HCT116 (cell line): ENCODE measurements around the gene DOCK9. TPM values are rescaled to one million over a fixed set of nuclear protein-coding genes. Genes with fewer than 3 reads are reported as not detected.

ENCODE experiments used
- ATAC-seq: fragments of 200-7000 bp; cut with Tn5 transposase; 2 replicates; pipeline ENCODE4 v1.9.1; 2020; ENCODE audit warnings: mild to moderate bottlenecking, moderate library complexity
- BruUV-seq: library from RNA; stranded (reverse); fragments of 400-500 nt; replicated peaks from 2 replicates; lab custom pipeline; 2021; lab: Mats Ljungman, UMichigan
- CTCF ChIA-PET: fragments of 300-600 bp; sonication (Branson Sonifier 250); formaldehyde crosslinking; loops from one replicate; lab custom pipeline; 2021; ENCODE audit warnings: antibody characterized with exemption; lab: Charles Lee
- POLR2A ChIA-PET: fragments of 300-600, 350-600 bp; sonication (Branson Sonifier 250); formaldehyde crosslinking; loops from one replicate; lab custom pipeline; 2021; ENCODE audit warnings: antibody characterized with exemption; lab: Charles Lee
- RAD21 ChIA-PET, 2 experiments: fragments of 300-600 bp; sonication (Branson Sonifier 250); formaldehyde crosslinking; loops; one replicate each; lab custom pipeline; 2023; ENCODE audit warnings: low total read pairs in 2 of 2; ENCODE audit not compliant: uncharacterized antibody in 2 of 2, unreplicated experiment in 2 of 2, low non-redundant PET in 1 of 2; lab: Charles Lee
- DNase-seq: peaks from one replicate; pipeline ENCODE4 v3.0.0-alpha.2; 2010; ENCODE audit warnings: low read depth, low spot score
- H2AFZ ChIP-seq: fragments of 200-600 bp; shearing (Covaris generic), sonication (generic); 2 replicates; pipeline ENCODE4 v1.6.1; 2017; ENCODE audit warnings: low read depth, mixed run types, mixed read lengths, antibody characterized with exemption, low read length; ENCODE audit not compliant: poor library complexity, severe bottlenecking
- H3K27ac ChIP-seq: 2 replicates; pipeline ENCODE4 v1.5.1; 2012; ENCODE audit warnings: low read depth, low read length
- H3K27me3 ChIP-seq: fragments of 200-600 bp; sonication (generic); 2 replicates; pipeline ENCODE4 v1.6.1; 2016; ENCODE audit warnings: mixed run types, low read length, mixed read lengths; ENCODE audit not compliant: insufficient read depth
- H3K36me3 ChIP-seq, 2 experiments: fragments of 200-500 bp in 1 of 2; fragments of 200-600 bp in 1 of 2; sonication (Bioruptor generic) in 1 of 2; sonication (generic) in 1 of 2; 2 replicates each; pipeline versions ENCODE4 v1.5.1 to v1.6.1; 2014 to 2016; ENCODE audit warnings: low read length in 2 of 2, inconsistent platforms in 1 of 2, mixed read lengths in 1 of 2, mixed run types in 1 of 2; ENCODE audit not compliant: insufficient read depth in 2 of 2, control insufficient read depth in 1 of 2
- H3K4me1 ChIP-seq, 2 experiments: fragments of 200-600 bp in 1 of 2; sonication (generic) in 1 of 2; 2 replicates each; pipeline versions ENCODE4 v1.5.1 to v1.6.1; 2012 to 2017; ENCODE audit warnings: low read length in 2 of 2, inconsistent platforms in 1 of 2, mild to moderate bottlenecking in 1 of 2, mixed read lengths in 1 of 2, mixed run types in 1 of 2, moderate library complexity in 1 of 2; ENCODE audit not compliant: insufficient read depth in 2 of 2, control insufficient read depth in 1 of 2
- H3K4me2 ChIP-seq: fragments of 200-600 bp; sonication (generic); 2 replicates; pipeline ENCODE4 v1.6.1; 2017; ENCODE audit warnings: mixed run types, low read length, mixed read lengths
- H3K4me3 ChIP-seq, 2 experiments: fragments of 200-600 bp in 1 of 2; sonication (generic) in 1 of 2; replicated peaks in 1 of 2; 2 replicates each; pipeline ENCODE4 v1.5.1; 2011 to 2016; ENCODE audit warnings: low read length in 2 of 2, control low read depth in 1 of 2, low read depth in 1 of 2, mild to moderate bottlenecking in 1 of 2, mixed read lengths in 1 of 2, mixed run types in 1 of 2
- H3K79me2 ChIP-seq: fragments of 200-600 bp; sonication (generic); 2 replicates; pipeline ENCODE4 v1.6.1; 2017; ENCODE audit warnings: mild to moderate bottlenecking, mixed run types, low read length, moderate library complexity, mixed read lengths; ENCODE audit not compliant: insufficient read depth
- H3K9ac ChIP-seq: fragments of 200-600 bp; sonication (generic); 2 replicates; pipeline ENCODE4 v1.6.1; 2016; ENCODE audit warnings: low read length, mixed read lengths
- H3K9me2 ChIP-seq: fragments of 200-600 bp; sonication (generic), shearing (Covaris generic); 2 replicates; pipeline ENCODE4 v1.6.1; 2017; ENCODE audit warnings: mixed run types, mild to moderate bottlenecking, moderate library complexity; ENCODE audit not compliant: insufficient read depth
- H3K9me3 ChIP-seq, 2 experiments: fragments of 200-500 bp in 1 of 2; fragments of 200-600 bp in 1 of 2; sonication (Bioruptor generic) in 1 of 2; sonication (generic) in 1 of 2; 2 replicates each; pipeline ENCODE4 v1.6.1; 2014 to 2017; ENCODE audit warnings: low read length in 2 of 2, mixed read lengths in 2 of 2, inconsistent platforms in 1 of 2, low read depth in 1 of 2, mild to moderate bottlenecking in 1 of 2, mixed run types in 1 of 2, moderate library complexity in 1 of 2; ENCODE audit not compliant: control insufficient read depth in 1 of 2, insufficient read depth in 1 of 2
- H4K20me1 ChIP-seq: fragments of 200-600 bp; sonication (generic), shearing (Covaris generic); 2 replicates; pipeline ENCODE4 v1.6.1; 2017; ENCODE audit warnings: mixed run types, mild to moderate bottlenecking, moderate library complexity; ENCODE audit not compliant: insufficient read depth
- EGR1 ChIP-seq: IDR thresholded peaks from 2 replicates; pipeline ENCODE4 v1.6.1; 2012; ENCODE audit warnings: low read depth
- EZH2 ChIP-seq: fragments of 200-600 bp; sonication (generic); IDR thresholded peaks from 2 replicates; pipeline ENCODE4 v1.6.1; 2017; ENCODE audit warnings: antibody characterized with exemption, mixed run types
- EZH2phosphoT487 ChIP-seq: fragments of 200-600 bp; IDR thresholded peaks from 2 replicates; pipeline ENCODE4 v1.6.1; 2018; ENCODE audit warnings: antibody characterized with exemption, borderline replicate concordance
- JUND ChIP-seq: IDR thresholded peaks from 2 replicates; pipeline ENCODE4 v1.6.1; 2012
- SP1 ChIP-seq: IDR thresholded peaks from 2 replicates; pipeline ENCODE4 v1.6.1; 2012; ENCODE audit warnings: low read depth
- TCF7L2 ChIP-seq: IDR thresholded peaks from 2 replicates; pipeline ENCODE4 v1.7.0; 2011; ENCODE audit warnings: borderline replicate concordance, inconsistent platforms; ENCODE audit not compliant: insufficient read depth, insufficient read length; ENCODE audit errors: extremely low read depth
- ZFX ChIP-seq: fragments of 450-650 bp; IDR thresholded peaks from 2 replicates; pipeline ENCODE4 v1.6.1; 2017
- intact Hi-C: fragments of 100-400 bp; cut with micrococcal nuclease; formaldehyde crosslinking; loops from 2 replicates; pipeline ENCODE4 v1.10.0; 2022
- total RNA-seq: library from RNA; stranded (reverse); gene quantifications from one replicate; pipeline ENCODE4 v1.2.1, GENCODE V29; 2021; ENCODE audit not compliant: unreplicated experiment
- TF ChIP-seq, protein P1 (sequence below): IDR thresholded peaks from 2 replicates; pipeline ENCODE4 v1.6.1; 2012
- TF ChIP-seq, protein P2 (sequence below): IDR thresholded peaks from 2 replicates; pipeline ENCODE4 v1.6.1; 2012
- TF ChIP-seq, protein P3 (sequence below): IDR thresholded peaks from 2 replicates; pipeline ENCODE4 v1.6.1; 2012; ENCODE audit warnings: low read depth

Gene DOCK9
- total RNA-seq, 1 experiment from 2014 or later, result 58.8 TPM

- DNase-seq, result no peak
- Histone ChIP-seq H2AFZ (no peak overlapping the region), H3K27ac (no peak overlapping the region), H3K9ac (no peak overlapping the region), H3K4me3 (no peak overlapping the region), H3K79me2 (no peaks in the 10 kb centered on the region), H3K27me3 (no peaks in the 10 kb centered on the region), H3K36me3 (no peaks in the 10 kb centered on the region), H3K9me3 (no peaks in the 10 kb centered on the region), H3K4me2 (no peak overlapping the region), H3K4me1 (peaks cover 6 to 16% of the 10 kb centered on the region in 2 experiments), H4K20me1 (no peaks in the 10 kb centered on the region; the same call in 1 of the 2 replicates), H3K9me2 (no peaks in the 10 kb centered on the region)
- ChIA-PET CTCF (no interaction called here), POLR2A (no interaction called here)
- intact Hi-C loops, result no loop called here
- no peak for TF ChIP-seq JUND
- TF ChIP-seq, protein P1, sequence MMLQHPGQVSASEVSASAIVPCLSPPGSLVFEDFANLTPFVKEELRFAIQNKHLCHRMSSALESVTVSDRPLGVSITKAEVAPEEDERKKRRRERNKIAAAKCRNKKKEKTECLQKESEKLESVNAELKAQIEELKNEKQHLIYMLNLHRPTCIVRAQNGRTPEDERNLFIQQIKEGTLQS, result no peak
- no peak for TF ChIP-seq TCF7L2
- no peak for TF ChIP-seq EGR1
- TF ChIP-seq SP1, result no peak
- TF ChIP-seq EZH2, result no peak
- no peak for TF ChIP-seq ZFX
- TF ChIP-seq EZH2phosphoT487, result no peak
- TF ChIP-seq, protein P2, sequence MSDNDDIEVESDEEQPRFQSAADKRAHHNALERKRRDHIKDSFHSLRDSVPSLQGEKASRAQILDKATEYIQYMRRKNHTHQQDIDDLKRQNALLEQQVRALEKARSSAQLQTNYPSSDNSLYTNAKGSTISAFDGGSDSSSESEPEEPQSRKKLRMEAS, result no peak
- TF ChIP-seq, protein P3, sequence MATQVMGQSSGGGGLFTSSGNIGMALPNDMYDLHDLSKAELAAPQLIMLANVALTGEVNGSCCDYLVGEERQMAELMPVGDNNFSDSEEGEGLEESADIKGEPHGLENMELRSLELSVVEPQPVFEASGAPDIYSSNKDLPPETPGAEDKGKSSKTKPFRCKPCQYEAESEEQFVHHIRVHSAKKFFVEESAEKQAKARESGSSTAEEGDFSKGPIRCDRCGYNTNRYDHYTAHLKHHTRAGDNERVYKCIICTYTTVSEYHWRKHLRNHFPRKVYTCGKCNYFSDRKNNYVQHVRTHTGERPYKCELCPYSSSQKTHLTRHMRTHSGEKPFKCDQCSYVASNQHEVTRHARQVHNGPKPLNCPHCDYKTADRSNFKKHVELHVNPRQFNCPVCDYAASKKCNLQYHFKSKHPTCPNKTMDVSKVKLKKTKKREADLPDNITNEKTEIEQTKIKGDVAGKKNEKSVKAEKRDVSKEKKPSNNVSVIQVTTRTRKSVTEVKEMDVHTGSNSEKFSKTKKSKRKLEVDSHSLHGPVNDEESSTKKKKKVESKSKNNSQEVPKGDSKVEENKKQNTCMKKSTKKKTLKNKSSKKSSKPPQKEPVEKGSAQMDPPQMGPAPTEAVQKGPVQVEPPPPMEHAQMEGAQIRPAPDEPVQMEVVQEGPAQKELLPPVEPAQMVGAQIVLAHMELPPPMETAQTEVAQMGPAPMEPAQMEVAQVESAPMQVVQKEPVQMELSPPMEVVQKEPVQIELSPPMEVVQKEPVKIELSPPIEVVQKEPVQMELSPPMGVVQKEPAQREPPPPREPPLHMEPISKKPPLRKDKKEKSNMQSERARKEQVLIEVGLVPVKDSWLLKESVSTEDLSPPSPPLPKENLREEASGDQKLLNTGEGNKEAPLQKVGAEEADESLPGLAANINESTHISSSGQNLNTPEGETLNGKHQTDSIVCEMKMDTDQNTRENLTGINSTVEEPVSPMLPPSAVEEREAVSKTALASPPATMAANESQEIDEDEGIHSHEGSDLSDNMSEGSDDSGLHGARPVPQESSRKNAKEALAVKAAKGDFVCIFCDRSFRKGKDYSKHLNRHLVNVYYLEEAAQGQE, result no peak
- TF ChIP-seq, all 23 proteins: peak for 0
- ATAC-seq, result no peak
- RAD21 ChIA-PET, result no interaction called here
- BruUV-seq, result no TSS peak
These were observed 85.8 kb downstream of the DOCK9 start for GRCh38 chr13:98892077-98892476.
